GM12801 (cell line): ENCODE data around the gene ABCA13.

Experiments
- TF ChIP-seq, protein P1 (sequence below): IDR thresholded peaks from one replicate; pipeline ENCODE4 v1.5.1; 2011; ENCODE audit warnings: control low read depth; ENCODE audit not compliant: insufficient read length; ENCODE audit errors: extremely low read depth

The ABCA13 gene

DNA sequence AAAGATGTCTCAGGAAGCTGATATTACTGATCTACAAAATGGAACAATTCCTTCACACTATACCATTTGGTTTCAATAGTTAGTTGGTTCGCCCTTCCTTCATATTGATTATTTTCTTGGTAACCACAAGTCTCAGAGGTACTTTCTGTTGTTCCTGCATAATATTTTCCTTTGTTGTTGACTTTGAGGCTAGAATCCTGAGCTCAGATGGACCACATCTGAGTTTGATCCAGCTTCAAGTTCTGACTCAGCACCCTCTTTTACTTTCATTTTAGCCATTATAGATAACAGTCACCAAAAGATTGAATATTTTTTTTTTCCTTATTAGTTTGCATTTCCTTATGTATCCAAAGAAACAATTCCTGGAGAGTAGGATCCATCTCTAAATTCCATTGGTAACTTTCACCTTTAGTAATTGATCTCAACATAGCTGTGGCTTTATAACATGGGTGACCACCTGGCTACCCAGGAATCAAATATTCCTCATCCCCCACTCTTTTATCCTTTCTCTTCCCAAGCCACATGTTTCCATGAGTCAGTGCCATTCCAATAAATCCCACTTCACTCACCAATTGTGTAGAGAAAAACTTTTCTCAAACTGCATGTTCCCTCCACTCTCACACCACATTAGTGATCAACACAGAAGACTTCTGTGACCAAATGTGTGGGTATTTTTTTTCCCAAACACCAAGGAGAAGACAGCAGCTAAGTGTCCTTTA, 9.7 kb upstream of the ABCA13 start:
- TF ChIP-seq, protein P1, sequence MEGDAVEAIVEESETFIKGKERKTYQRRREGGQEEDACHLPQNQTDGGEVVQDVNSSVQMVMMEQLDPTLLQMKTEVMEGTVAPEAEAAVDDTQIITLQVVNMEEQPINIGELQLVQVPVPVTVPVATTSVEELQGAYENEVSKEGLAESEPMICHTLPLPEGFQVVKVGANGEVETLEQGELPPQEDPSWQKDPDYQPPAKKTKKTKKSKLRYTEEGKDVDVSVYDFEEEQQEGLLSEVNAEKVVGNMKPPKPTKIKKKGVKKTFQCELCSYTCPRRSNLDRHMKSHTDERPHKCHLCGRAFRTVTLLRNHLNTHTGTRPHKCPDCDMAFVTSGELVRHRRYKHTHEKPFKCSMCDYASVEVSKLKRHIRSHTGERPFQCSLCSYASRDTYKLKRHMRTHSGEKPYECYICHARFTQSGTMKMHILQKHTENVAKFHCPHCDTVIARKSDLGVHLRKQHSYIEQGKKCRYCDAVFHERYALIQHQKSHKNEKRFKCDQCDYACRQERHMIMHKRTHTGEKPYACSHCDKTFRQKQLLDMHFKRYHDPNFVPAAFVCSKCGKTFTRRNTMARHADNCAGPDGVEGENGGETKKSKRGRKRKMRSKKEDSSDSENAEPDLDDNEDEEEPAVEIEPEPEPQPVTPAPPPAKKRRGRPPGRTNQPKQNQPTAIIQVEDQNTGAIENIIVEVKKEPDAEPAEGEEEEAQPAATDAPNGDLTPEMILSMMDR, result no peak

DNA sequence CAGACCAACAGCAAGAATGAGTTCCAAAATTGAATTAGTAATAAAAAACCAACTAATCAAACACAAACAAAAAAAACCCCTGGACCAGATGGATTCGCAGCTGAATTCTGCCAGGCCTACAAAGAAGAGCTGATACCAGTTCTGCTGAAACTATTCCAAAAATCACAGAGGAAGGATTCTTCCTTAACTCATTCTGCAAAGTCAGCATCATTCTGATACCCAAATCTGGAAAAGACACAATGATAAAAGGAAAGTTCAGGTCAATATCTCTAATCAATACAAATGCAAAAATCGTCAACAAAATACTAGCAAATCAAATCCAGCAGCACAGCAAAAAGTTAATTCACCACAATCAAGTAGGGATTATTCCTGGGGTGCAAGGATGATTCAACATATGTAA, 6.1 kb upstream of the ABCA13 start:
- TF ChIP-seq, protein P1, result no peak

DNA sequence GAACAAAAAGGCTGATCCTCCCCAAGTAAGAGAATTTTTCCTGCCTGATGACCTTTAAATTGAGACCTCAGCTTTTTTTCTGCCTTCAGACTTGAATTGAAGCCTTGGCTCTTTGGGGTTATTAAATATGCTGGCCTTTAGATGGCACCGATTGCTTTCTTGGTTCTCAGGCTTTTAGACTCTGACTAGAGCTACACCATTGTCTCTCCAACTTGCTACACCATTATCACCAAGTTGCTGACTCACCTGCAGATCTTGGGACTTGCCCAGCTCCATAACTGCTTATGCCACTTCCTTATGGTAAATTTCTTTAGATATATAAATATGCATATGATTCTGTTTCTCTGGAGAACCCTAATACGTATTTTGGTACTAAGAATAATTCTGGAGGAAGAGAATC, 3.1 kb upstream of the ABCA13 start:
- TF ChIP-seq, protein P1, result no peak

DNA sequence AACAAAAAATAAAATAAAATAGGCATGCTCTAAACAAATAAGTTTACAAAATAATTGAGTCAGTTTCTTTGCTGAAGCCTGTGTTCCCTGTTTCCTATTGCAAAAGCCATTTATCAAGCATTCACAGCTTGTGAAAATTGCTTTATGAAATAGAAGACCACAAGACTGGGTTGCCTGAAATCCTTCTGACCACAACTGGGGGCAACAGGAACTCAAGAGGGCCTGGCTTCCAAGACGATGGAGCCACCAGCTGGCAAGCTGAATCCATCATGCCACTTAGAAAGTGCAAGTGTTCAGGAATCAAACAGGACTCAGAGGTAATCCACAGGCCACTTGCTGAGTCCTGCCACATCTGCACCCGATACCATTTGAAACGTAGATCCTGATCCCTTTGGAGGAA, 752 bp upstream of the ABCA13 start:
- TF ChIP-seq, protein P1, result no peak

DNA sequence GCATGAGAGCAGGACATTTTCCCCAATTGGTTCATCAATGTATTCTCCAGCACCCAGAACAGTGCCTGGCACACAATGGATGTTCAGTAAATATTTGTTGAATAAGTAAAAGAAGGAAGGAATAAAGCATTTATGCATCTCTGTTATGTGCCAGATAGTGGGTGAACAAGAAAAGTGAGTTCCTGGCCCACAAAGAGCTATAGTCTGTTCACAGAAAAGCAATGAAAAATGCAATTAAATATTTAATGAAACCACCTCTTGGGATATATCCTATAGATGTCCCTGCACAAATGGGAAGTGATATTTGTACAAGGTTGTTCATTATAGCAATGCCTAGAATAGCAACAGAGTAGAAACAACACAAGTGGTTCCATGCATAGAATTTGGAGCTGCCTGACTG, 2.1 kb downstream of the ABCA13 start:
- TF ChIP-seq, protein P1, result no peak

DNA sequence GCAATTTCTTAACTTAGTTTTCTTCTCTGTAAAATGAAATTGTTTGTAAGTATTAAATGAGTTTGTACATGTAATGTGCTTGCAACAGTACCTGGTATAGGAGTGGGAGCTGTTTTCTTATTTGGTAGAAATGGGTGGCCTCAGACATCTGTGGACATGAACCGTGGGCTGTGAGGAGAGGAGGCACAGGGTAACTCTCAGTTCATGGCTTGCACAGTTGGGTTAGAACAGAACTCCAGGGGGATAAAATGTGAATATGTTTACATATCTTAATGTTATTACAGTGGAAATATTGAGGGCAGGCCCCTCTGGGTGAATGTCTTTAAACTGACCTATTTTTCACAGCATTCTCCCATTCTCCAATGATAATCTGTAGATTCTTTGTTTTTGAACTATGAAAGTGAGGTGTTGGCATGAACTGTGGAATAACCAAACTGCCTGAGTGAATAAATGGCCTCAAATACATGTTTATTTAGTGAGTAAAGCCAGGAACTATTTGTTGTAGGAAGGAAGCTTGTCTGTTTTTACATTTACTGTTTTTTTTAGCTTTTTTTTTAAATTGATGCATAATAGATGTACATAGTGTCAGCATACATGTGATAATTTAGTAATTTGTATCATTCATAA, 2.6 kb downstream of the ABCA13 start:
- TF ChIP-seq, protein P1, result no peak

DNA sequence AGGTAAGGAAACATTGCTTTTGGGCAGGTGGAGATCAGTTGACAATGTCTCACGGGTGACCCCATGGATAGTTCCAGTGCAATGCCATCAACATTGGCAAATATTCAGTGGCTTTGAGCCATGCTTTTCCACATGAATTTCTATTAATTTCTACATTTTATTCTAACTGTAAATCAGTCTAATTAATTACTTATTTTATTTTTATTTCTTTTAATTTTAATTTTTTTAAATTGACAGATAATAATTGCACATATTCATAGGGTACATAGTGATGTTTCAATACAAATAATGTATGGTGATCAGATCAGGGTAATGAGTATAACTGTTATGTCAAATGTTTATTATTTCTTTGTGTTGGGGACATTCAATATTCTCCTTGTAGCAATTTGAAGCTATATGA, 3.8 kb downstream of the ABCA13 start:
- TF ChIP-seq, protein P1, result no peak
